HG03439 (cell line): Measurements from ENCODE around the gene GCDH.
"Not testable (repeated sequence)": the region's sequence is repeated elsewhere in the genome, so short reads cannot be mapped to it uniquely, and the experiment has no call there.

ENCODE experiments used
- ATAC-seq: cut with Tn5 transposase; IDR thresholded peaks from one replicate; pipeline ENCODE4 v1.9.1; 2021; ENCODE audit warnings: mild to moderate bottlenecking, moderate library complexity; ENCODE audit not compliant: unreplicated experiment

The GCDH gene

GRCh38 chr19:12899891-12900518 lies 9.0 kb downstream of the GCDH start:
- ATAC-seq = peak; percentile 76

DNA sequence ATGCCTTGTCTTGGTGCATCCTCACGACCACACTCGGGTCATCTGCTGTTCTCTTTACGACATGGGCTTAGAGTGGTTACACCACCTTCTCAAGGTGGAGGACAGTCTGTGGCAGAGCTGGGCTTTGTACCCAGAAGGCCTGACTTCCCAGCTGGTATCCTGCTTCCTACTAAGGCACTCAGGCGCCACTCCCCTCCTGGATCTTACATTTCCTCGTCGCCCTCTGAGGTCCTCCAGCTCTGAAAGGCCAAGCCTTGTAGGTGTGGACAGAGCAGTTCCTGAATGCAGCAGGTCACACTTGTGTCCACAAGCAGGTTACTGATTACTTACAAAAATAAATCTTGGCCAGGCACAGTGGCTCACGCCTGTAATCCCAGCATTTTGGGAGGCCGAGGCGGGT lies 16.2 kb downstream of the GCDH start:
- ATAC-seq = no peak

- ATAC-seq = no peak
Observed at GRCh38 chr19:12912571-12912970, 21.6 kb downstream of the GCDH start.

DNA sequence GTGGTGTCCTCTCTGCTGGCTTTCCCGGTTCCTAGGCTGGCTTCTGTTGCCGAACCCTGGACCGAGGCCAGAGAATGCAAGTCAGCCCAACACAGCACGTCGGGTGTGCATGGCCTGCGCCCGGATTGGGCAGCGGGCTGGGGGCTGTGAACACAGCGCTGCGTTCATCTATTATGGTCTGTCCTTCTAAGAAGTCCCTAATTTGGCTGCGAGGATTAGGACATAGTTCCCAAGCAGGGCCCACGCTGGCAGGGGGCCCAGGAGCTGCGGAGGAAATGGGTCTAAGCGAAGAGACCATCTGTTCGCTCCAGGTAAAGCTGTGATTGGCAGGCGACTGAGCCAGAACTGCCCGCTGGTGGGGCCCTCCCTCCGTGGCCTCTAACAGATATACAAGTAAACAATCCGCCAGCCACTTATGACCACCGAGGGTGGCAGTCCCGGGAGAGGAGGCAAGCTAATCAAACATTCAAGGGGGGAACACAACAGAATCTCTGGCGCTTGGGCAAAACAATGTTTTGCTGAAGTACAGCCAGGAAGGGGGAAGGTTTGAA lies 22.1 kb downstream of the GCDH start:
- ATAC-seq = no peak

DNA sequence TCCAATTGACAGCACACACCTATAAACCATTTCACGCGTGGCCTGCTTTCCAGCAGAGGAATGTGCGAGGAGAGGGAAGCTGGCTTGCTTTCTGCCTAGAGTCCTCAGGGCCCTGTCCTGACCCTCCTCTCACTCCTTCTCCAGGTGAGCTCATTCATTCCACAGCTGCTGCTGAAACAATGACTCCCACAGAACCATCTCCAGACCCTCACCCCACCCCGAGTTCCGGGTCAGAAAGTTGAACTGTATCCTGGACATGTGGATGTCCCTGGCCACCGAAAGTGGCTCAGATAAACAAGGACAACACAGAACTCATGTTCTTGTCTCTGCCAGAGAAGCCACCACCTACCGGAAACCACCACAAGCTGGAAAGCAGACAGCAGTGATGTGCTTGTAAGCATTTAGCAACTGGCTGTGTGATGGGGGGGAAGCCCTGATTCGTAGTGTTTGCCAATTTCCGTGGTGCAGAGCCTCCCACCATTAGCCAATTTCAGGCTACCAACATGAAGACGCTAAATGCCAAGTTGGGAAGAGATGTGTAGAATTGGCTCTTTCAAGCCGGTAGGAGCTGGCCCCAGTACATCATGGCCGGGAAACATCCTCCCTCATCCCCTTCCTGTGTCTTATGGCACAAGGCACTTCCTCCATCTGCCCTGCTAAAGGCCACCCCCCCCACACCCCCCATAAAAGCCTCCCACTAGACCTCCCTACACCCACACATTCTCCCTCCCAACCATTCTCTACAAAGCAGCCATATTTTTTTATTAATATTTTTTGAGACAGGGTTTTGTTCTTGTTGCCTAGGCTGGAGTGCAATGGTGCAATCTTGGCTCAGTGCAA lies 23.1 kb downstream of the GCDH start:
- ATAC-seq = no peak

DNA sequence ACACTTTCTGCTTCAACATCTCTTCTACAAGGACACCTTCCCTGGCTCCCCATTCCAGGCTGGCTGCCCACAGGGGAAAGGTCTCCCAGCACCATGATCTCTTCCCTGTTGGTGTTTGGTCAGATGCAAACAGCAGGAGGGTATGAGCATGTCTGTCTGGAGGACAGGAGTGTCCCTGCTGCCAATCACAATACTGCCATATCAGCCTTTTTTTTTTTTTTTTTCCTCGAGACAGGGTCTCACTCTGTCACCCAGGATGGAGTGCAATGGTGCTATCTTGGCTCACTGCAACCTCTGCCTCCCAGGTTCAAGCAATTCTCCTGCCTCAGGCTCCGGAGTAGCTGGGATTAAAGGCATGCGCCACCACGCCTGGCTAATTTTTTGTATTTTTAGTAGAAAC lies 24.9 kb downstream of the GCDH start:
- ATAC-seq = not testable (repeated sequence)

- ATAC-seq = no peak
Observed at GRCh38 chr19:12918253-12918652, 27.3 kb downstream of the GCDH start.

GRCh38 chr19:12921047-12921446 lies 30.1 kb downstream of the GCDH start:
- ATAC-seq = no peak

GRCh38 chr19:12922959-12923358 lies 32.0 kb downstream of the GCDH start:
- no peak for ATAC-seq

- ATAC-seq = no peak
Observed at GRCh38 chr19:12924621-12925310, 33.8 kb downstream of the GCDH start.

DNA sequence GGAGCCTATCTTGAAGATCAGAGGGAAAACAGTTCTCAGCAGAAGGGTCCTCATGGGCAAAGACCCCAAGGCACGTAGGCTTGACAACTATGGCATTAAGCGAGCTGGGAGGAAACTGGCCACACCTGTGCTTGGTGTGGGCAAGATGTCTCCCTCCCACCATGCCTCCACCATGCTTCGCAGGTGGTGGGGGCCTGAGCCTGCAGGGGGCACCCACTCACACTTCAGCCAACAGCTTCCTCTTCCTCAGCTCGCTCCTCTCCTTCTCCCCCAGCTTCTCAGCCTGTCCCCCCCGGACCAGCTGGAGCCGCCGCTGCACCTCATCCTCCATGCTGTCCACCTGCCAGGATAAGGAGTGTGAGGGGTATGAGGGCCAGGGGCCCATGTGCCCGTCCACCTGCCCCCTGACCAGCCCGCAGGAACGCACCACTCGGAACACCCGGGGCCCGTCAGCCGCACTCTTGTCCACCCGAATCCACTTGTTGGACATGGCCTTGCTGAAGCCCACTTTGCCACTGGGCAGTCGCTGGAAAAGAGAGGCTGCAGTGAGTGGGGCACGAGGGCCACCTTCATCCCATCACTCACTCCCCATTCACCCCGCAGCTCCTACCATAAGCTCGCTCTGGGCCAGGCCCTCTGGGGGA lies 39.2 kb downstream of the GCDH start:
- ATAC-seq = no peak

GRCh38 chr19:12932392-12933286 lies 41.7 kb downstream of the GCDH start:
- no peak for ATAC-seq

GRCh38 chr19:12933287-12934072 lies 42.5 kb downstream of the GCDH start, which contains the start of gene FARSA:
Gene FARSA (minus strand): TSS chr19:12933711. CDS start chr19:12933696, 15 bp downstream.
- ATAC-seq = peak; percentile 52

DNA sequence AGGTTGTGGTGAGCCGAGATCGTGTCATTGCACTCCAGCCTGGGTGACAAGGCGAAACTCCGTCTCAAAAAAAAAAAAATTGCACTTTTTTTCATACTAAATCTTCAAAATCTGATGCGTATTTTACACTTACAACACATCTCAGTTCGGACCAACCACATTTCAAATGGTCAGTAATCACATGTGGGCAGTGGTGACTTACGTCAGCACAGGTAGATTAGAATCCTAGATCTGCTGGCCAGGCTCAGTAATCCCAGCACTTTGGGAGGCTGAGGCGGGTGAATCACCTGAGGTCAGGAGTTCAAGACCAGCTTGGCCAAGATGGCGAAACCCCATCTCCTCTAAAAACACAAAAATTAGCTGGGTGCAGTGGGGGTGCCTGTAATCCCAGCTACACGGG lies 44.1 kb downstream of the GCDH start:
- no peak for ATAC-seq

DNA sequence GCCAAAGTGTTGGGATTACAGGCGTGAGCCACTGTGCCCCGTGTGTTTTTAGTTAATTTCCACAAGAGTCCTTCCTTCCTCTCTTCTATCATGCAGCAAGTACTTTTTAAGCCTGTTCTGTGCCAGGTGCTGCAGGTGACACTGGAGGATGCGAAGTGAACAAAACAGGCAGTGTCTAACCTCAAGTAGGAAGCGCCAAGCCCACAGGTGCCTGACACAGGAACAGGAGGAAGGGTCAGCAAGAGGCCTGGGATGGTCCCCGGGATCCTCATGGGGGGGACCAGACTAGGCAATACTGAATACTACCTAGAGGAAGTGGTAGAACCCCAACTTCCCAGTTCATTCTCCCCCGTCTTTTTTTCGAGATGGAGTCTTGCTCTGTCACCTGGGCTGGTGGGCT lies 45.6 kb downstream of the GCDH start:
- no peak for ATAC-seq

DNA sequence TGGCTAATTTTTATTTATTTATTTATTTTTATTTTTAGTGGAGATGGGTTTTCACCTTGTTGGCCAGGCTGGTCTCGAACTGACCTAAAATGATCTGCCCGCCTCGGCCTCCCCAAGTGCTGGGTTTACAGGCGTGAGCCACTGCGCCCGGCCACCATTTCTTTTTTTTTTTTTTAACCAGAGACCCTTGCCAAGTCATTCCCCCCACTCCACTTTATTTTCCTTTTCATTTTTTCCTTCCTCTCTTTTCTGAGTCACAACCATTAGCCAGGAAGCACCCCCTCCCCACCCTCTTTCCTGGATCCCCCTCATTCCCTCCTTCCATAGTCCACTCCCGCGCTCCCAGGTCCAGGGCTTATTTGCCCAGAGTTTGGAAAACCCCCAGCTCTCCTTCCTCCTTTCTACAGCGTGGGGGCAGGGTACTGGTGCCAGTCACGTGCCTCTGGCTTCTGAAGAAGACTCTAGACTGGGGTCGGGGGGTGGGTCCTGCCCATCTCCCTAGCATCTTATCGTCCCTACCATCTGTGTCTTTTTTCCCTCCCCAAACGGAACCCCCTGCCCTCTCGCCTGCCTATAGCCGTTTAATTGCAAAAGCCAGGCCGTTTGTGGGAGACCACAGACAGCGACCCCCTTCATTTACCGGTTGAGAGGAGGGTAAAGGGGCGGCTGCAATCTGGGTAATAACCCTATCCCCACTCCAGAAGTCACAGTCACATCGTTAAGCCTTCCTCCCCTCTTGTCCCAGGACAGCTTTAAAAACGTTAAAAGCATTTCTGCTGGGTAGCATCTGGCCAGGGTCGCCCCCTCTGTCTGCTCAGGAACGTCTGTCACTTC lies 46.4 kb downstream of the GCDH start:
- no peak for ATAC-seq

- peak; percentile 84 for ATAC-seq
Observed at GRCh38 chr19:12937927-12938778, 47.2 kb downstream of the GCDH start, which contains the start of gene CALR. Gene CALR (plus strand): TSS chr19:12938609. CDS start chr19:12938680, 71 bp downstream.
